ENCODE data around the gene NEB. TPM values are rescaled to one million over a fixed set of nuclear protein-coding genes. Genes with fewer than 3 reads are reported as not detected.

NEB gene
- total and polyA plus RNA-seq, 2 donors from 2014 or later, result 0.88 to 1.6 TPM

- DNase-seq (no peak), FAIRE-seq (no peak)
- intact Hi-C loops (cut with DNase I), result no loop called here
- Histone ChIP-seq H3K9me3 (ENCODE audit: control insufficient read depth in 2 of 3, insufficient read depth in 1 of 3, low read length in 3 of 3) (no peaks in the 10 kb centered on the region), H3K4me1 (ENCODE audit: control insufficient read depth in 2 of 3, insufficient read depth in 2 of 3, low read depth in 1 of 3, low read length in 3 of 3) (peaks cover 0 to 6% (median 0%) of the 10 kb centered on the region in 3 donors), H3K27me3 (ENCODE audit: control insufficient read depth, insufficient read depth, low read length) (no peaks in the 10 kb centered on the region), H3K9ac (ENCODE audit: low read length in 3 of 3) (no peak overlapping the region), H3K36me3 (ENCODE audit: control insufficient read depth in 2 of 3, insufficient read depth in 3 of 3, low read length in 3 of 3) (no peaks in the 10 kb centered on the region), H3K27ac (ENCODE audit: low read depth in 2 of 2, low read length in 2 of 2) (no peak overlapping the region), H3K4me3 (ENCODE audit: low read length in 3 of 3) (no peak overlapping the region)
- TF ChIP-seq CTCF (IDR thresholded peaks at IDR 0.05; ENCODE audit: borderline replicate concordance, extremely low read depth, insufficient read depth), result no peak
These were observed 94.2 kb downstream of the NEB start for GRCh38 chr2:151640087-151640486.

- no peak for TF ChIP-seq CTCF (IDR thresholded peaks at IDR 0.05; ENCODE audit: borderline replicate concordance, extremely low read depth, insufficient read depth)
- no peaks in the 10 kb centered on the region for H3K27me3 ChIP-seq (ENCODE audit: control insufficient read depth, insufficient read depth, low read length)
- no peak for DNase-seq
- FAIRE-seq, result no peak
- intact Hi-C loops (cut with DNase I), result no loop called here
- no peaks in the 10 kb centered on the region for H3K36me3 ChIP-seq (ENCODE audit: control insufficient read depth in 2 of 3, insufficient read depth in 3 of 3, low read length in 3 of 3)
- no peak overlapping the region for H3K4me3 ChIP-seq (ENCODE audit: low read length in 3 of 3)
- H3K9me3 ChIP-seq (ENCODE audit: control insufficient read depth in 2 of 3, insufficient read depth in 1 of 3, low read length in 3 of 3), result peaks cover 0 to 2% (median 0%) of the 10 kb centered on the region in 3 donors
- H3K4me1 ChIP-seq (ENCODE audit: control insufficient read depth in 2 of 3, insufficient read depth in 2 of 3, low read depth in 1 of 3, low read length in 3 of 3), result peaks cover 0 to 6% (median 0%) of the 10 kb centered on the region in 3 donors
- H3K27ac ChIP-seq (ENCODE audit: low read depth in 2 of 2, low read length in 2 of 2), result no peak overlapping the region
- H3K9ac ChIP-seq (ENCODE audit: low read length in 3 of 3), result no peak overlapping the region
These were observed 95.3 kb downstream of the NEB start for GRCh38 chr2:151638990-151639389.

GRCh38 chr2:151638191-151638933 lies 95.9 kb downstream of the NEB start:
- no peak for TF ChIP-seq CTCF (IDR thresholded peaks at IDR 0.05; ENCODE audit: borderline replicate concordance, extremely low read depth, insufficient read depth)
- FAIRE-seq, result no peak

More at GRCh38 chr2:151638191-151638933, 95.9 kb downstream of the NEB start:
- Histone ChIP-seq H3K9ac (ENCODE audit: low read length in 3 of 3) (no peak overlapping the region), H3K4me3 (ENCODE audit: low read length in 3 of 3) (no peak overlapping the region), H3K4me1 (ENCODE audit: control insufficient read depth in 2 of 3, insufficient read depth in 2 of 3, low read depth in 1 of 3, low read length in 3 of 3) (peaks cover 0 to 6% (median 0%) of the 10 kb centered on the region in 3 donors), H3K9me3 (ENCODE audit: control insufficient read depth in 2 of 3, insufficient read depth in 1 of 3, low read length in 3 of 3) (peaks cover 0 to 2% (median 0%) of the 10 kb centered on the region in 3 donors), H3K36me3 (ENCODE audit: control insufficient read depth in 2 of 3, insufficient read depth in 3 of 3, low read length in 3 of 3) (no peaks in the 10 kb centered on the region), H3K27me3 (ENCODE audit: control insufficient read depth, insufficient read depth, low read length) (no peaks in the 10 kb centered on the region), H3K27ac (ENCODE audit: low read depth in 2 of 2, low read length in 2 of 2) (no peak overlapping the region)
- intact Hi-C loops (cut with DNase I), result no loop called here
- peak in 2 of 5 donors; percentile 16 to 29 for DNase-seq

Data from kidney (tissue), 14 donors.